GM10847 (cell line): ENCODE data around the gene ADAMTSL5.

Experiments
- POLR2A ChIP-seq: IDR thresholded peaks from 2 replicates; pipeline ENCODE4 v1.6.1; 2011; ENCODE audit not compliant: insufficient read length; ENCODE audit errors: extremely low read depth

ADAMTSL5 gene

GRCh38 chr19:1534972-1535371, 22.2 kb upstream of the ADAMTSL5 start:
- no peak for TF ChIP-seq POLR2A

- no peak for TF ChIP-seq POLR2A
These were observed 20.8 kb upstream of the ADAMTSL5 start for GRCh38 chr19:1533510-1534150.

- no peak for TF ChIP-seq POLR2A
These were observed 19.2 kb upstream of the ADAMTSL5 start for GRCh38 chr19:1532003-1532402.

- TF ChIP-seq POLR2A, result no peak
These were observed 18.8 kb upstream of the ADAMTSL5 start for GRCh38 chr19:1531587-1531986.

GRCh38 chr19:1529430-1529816, 16.6 kb upstream of the ADAMTSL5 start:
- TF ChIP-seq POLR2A, result no peak

GRCh38 chr19:1528596-1529429, 16.0 kb upstream of the ADAMTSL5 start:
- no peak for TF ChIP-seq POLR2A

GRCh38 chr19:1527650-1528309, 15.0 kb upstream of the ADAMTSL5 start:
- TF ChIP-seq POLR2A, result no peak

- no peak for TF ChIP-seq POLR2A
These were observed 14.3 kb upstream of the ADAMTSL5 start for GRCh38 chr19:1526979-1527649.

GRCh38 chr19:1526066-1526778, 13.4 kb upstream of the ADAMTSL5 start:
- no peak for TF ChIP-seq POLR2A

GRCh38 chr19:1525343-1525742, 12.5 kb upstream of the ADAMTSL5 start:
- no peak for TF ChIP-seq POLR2A

- no peak for TF ChIP-seq POLR2A
These were observed 12.1 kb upstream of the ADAMTSL5 start for GRCh38 chr19:1524972-1525325.

GRCh38 chr19:1524287-1524971, 11.6 kb upstream of the ADAMTSL5 start:
- TF ChIP-seq POLR2A, result no peak

- TF ChIP-seq POLR2A, result no peak
These were observed 10.8 kb upstream of the ADAMTSL5 start, which contains the start of gene PLK5 for GRCh38 chr19:1523412-1524286. Gene PLK5 (plus strand): TSS chr19:1524077. CDS start chr19:1526997, 2,920 bp downstream.

- no peak for TF ChIP-seq POLR2A
These were observed 10.0 kb upstream of the ADAMTSL5 start for GRCh38 chr19:1522838-1523237.

- TF ChIP-seq POLR2A, result no peak
These were observed 9.2 kb upstream of the ADAMTSL5 start for GRCh38 chr19:1522061-1522460.
